NB4 (cell line): ENCODE data around the gene NUP155.

Source experiments
- POLR2A ChIP-seq: IDR thresholded peaks from 2 replicates; pipeline ENCODE4 v1.6.1; 2011; ENCODE audit warnings: mild to moderate bottlenecking; ENCODE audit not compliant: insufficient read length; ENCODE audit errors: extremely low read depth
- TF ChIP-seq, protein P1 (sequence below): IDR thresholded peaks from one replicate; pipeline ENCODE4 v1.5.1; 2012; ENCODE audit warnings: low read depth, low read length

DNA sequence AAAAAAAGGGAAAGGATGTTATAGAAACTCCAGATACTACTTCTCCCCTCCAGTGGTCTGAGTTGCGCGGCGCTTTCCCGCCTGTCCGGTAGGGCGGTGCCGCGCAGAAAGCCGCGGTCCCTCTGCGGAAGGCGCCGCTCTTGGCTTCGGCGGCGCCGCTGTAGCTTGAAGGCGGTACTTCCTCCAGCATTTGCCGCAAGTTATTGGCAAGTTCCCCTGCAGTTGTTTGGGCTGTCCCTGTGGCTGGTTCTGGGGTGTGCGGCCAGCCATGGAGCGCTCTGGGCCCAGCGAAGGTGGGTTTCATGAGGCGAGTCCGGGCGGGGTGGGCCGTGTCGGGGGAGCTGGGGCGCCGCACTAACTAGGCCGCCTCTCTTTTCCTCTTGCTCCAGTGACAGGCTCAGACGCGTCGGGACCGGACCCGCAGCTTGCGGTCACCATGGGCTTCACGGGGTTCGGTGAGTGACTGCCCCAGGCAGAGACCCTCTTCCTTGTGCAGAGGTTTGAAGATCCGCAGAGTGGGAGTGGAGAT lies 8.3 kb upstream of the NUP155 start, which contains the start of gene WDR70:
- TF ChIP-seq, protein P1, sequence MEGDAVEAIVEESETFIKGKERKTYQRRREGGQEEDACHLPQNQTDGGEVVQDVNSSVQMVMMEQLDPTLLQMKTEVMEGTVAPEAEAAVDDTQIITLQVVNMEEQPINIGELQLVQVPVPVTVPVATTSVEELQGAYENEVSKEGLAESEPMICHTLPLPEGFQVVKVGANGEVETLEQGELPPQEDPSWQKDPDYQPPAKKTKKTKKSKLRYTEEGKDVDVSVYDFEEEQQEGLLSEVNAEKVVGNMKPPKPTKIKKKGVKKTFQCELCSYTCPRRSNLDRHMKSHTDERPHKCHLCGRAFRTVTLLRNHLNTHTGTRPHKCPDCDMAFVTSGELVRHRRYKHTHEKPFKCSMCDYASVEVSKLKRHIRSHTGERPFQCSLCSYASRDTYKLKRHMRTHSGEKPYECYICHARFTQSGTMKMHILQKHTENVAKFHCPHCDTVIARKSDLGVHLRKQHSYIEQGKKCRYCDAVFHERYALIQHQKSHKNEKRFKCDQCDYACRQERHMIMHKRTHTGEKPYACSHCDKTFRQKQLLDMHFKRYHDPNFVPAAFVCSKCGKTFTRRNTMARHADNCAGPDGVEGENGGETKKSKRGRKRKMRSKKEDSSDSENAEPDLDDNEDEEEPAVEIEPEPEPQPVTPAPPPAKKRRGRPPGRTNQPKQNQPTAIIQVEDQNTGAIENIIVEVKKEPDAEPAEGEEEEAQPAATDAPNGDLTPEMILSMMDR, result peak; percentile 57
- TF ChIP-seq POLR2A, result peak; percentile 72
